GM12801 (cell line): ENCODE results near the gene BHLHE23.

Experiments used
- CTCF ChIP-seq: IDR thresholded peaks from one replicate; pipeline ENCODE4 v1.5.1; 2011; ENCODE audit warnings: control low read depth; ENCODE audit not compliant: insufficient read length; ENCODE audit errors: extremely low read depth

BHLHE23 gene

GRCh38 chr20:62969179-62969760 is 37.5 kb downstream of the BHLHE23 start:
- no peak for TF ChIP-seq CTCF

- TF ChIP-seq CTCF, result no peak
Measured at GRCh38 chr20:62968378-62969178, 38.2 kb downstream of the BHLHE23 start.

GRCh38 chr20:62967628-62968351 is 39.0 kb downstream of the BHLHE23 start:
- TF ChIP-seq CTCF, result no peak

- TF ChIP-seq CTCF, result no peak
Measured at GRCh38 chr20:62967149-62967501, 39.6 kb downstream of the BHLHE23 start.

- no peak for TF ChIP-seq CTCF
Measured at GRCh38 chr20:62966212-62967148, 40.3 kb downstream of the BHLHE23 start.

GRCh38 chr20:62965363-62965771 is 41.4 kb downstream of the BHLHE23 start:
- TF ChIP-seq CTCF, result no peak
